Activated CD8-positive, alpha-beta memory T cell treated with anti-CD3 and anti-CD28 coated beads for 4 hours (primary cell): Measurements from ENCODE around the gene AHCTF1.

Experiments used
- DNase-seq, 2 donors: peaks; one replicate each; pipeline ENCODE4 v3.0.0-alpha.2; 2020; ENCODE audit warnings: low read depth in 2 of 2

AHCTF1 gene

GRCh38 chr1:246800356-246800755 lies 131.4 kb downstream of the AHCTF1 start:
- no peak for DNase-seq

- DNase-seq, result no peak
These were observed 132.9 kb downstream of the AHCTF1 start for GRCh38 chr1:246798606-246799496.

GRCh38 chr1:246798107-246798506 lies 133.6 kb downstream of the AHCTF1 start:
- DNase-seq, result no peak

- DNase-seq, result no peak
These were observed 134.2 kb downstream of the AHCTF1 start for GRCh38 chr1:246797597-246797996.

- DNase-seq, result no peak
These were observed 134.6 kb downstream of the AHCTF1 start for GRCh38 chr1:246797157-246797556.

GRCh38 chr1:246795906-246796694 lies 135.6 kb downstream of the AHCTF1 start:
- DNase-seq, result no peak

- no peak for DNase-seq
These were observed 136.7 kb downstream of the AHCTF1 start for GRCh38 chr1:246794828-246795671.

GRCh38 chr1:246794048-246794827 lies 137.5 kb downstream of the AHCTF1 start:
- DNase-seq, result no peak

- DNase-seq, result no peak
These were observed 138.3 kb downstream of the AHCTF1 start for GRCh38 chr1:246793356-246793896.

GRCh38 chr1:246792603-246793002 lies 139.1 kb downstream of the AHCTF1 start:
- DNase-seq, result no peak

- DNase-seq, result no peak
These were observed 140.3 kb downstream of the AHCTF1 start for GRCh38 chr1:246791303-246791918.

GRCh38 chr1:246790833-246791232 lies 140.9 kb downstream of the AHCTF1 start:
- no peak for DNase-seq

- DNase-seq, result no peak
These were observed 141.4 kb downstream of the AHCTF1 start for GRCh38 chr1:246790364-246790763.

GRCh38 chr1:246789454-246790339 lies 142.1 kb downstream of the AHCTF1 start:
- no peak for DNase-seq
